ENCODE data around the gene RHOXF1. TPM values are rescaled to one million over a fixed set of nuclear protein-coding genes. Genes with fewer than 3 reads are reported as not detected.

The RHOXF1 gene
- total and polyA plus RNA-seq, 2 of the 8 experiments (the other 6 are each of a cell fraction or from before 2014, with no cell fraction given) = not detected

DNA sequence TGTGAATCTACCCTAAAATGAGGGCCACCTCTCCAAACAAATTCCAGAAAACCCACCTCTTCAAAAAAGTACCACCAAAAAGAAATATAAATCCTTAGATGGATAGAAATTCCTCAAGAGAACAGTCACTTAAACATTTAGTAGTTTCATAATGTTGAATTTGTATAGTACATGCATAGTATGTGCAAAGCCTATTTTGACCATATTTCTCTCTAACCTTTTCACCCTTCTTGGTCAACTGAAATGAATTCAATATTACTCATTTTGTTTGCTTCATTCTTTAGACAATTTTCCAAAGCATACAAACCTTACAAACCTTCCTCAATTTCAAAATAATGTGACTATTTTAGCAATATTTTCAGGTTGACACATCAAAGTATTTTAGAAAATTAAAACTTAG is 4.1 kb downstream of the RHOXF1 start:
- ChIA-PET POLR2A (ENCODE audit: partially characterized antibody) (no interaction called here), CTCF (ENCODE audit: partially characterized antibody) (no interaction called here)
- no peak overlapping the region for H2BK20ac ChIP-seq (ENCODE audit: low read length)
- H2BK12ac ChIP-seq (ENCODE audit: low read depth, low read length) = no peak overlapping the region
- no peak overlapping the region for H3K14ac ChIP-seq (ENCODE audit: insufficient read length)
- TF ChIP-seq YY1 (IDR thresholded peaks at IDR 0.05; ENCODE audit: low read depth, low read length) (no peak), KDM5A (IDR thresholded peaks at IDR 0.05; ENCODE audit: low read length) (no peak), SP1 (IDR thresholded peaks at IDR 0.05; ENCODE audit: low read depth, low read length) (no peak), SIX5 (IDR thresholded peaks at IDR 0.05; ENCODE audit: low read depth, low read length) (no peak), CHD2 (IDR thresholded peaks at IDR 0.05; ENCODE audit: low read length) (no peak), HDAC6 (IDR thresholded peaks at IDR 0.05; ENCODE audit: low read depth, low read length) (no peak), POLR2A (IDR thresholded peaks at IDR 0.05; ENCODE audit: control extremely low read depth in 1 of 2, low read depth in 2 of 2, low read length in 2 of 2) (no peak)
- H4K20me1 ChIP-seq (replicated peaks in 1 of 2; ENCODE audit: control insufficient read depth in 1 of 2, insufficient read depth in 2 of 2, low read length in 2 of 2) = no peaks in the 10 kb centered on the region
- H3K27ac ChIP-seq (ENCODE audit: low read depth, low read length) = no peak overlapping the region
- no peak overlapping the region for H3K56ac ChIP-seq (replicated peaks; ENCODE audit: insufficient read length, low read depth, low read length)
- no peaks in the 10 kb centered on the region for H3K9me3 ChIP-seq (ENCODE audit: insufficient read depth in 2 of 2, low read depth in 1 of 2, low read length in 1 of 2)
- no peak overlapping the region for H2AFZ ChIP-seq (ENCODE audit: low read length)
- H3K4ac ChIP-seq (replicated peaks; ENCODE audit: insufficient read length, low read depth, low read length) = no peak overlapping the region
- H3K9ac ChIP-seq (replicated peaks in 1 of 4; ENCODE audit: extremely low read depth in 1 of 4, low read depth in 3 of 4, low read length in 3 of 4) = no peak overlapping the region
- no peaks in the 10 kb centered on the region for H3K23me2 ChIP-seq (ENCODE audit: low read depth, low read length)
- H3K79me2 ChIP-seq (ENCODE audit: control insufficient read depth in 1 of 2, insufficient read depth in 2 of 2, low read length in 2 of 2) = no peaks in the 10 kb centered on the region
- H3K23ac ChIP-seq (ENCODE audit: insufficient read length) = no peak overlapping the region
- DNase-seq (ENCODE audit: low read depth in 1 of 2, low spot score in 2 of 2) (no peak), FAIRE-seq (no peak)
- H3K36me3 ChIP-seq (ENCODE audit: control insufficient read depth in 2 of 4, insufficient read depth in 4 of 4, low read length in 3 of 4) = no peaks in the 10 kb centered on the region
- H3K27me3 ChIP-seq (replicated peaks in 1 of 4; ENCODE audit: control insufficient read depth in 3 of 4, extremely low read depth in 1 of 4, insufficient read depth in 3 of 4, low read length in 3 of 4) = no peaks in the 10 kb centered on the region
- H3K4me1 ChIP-seq (replicated peaks in 1 of 4; ENCODE audit: control insufficient read depth in 3 of 4, insufficient read depth in 4 of 4, low read length in 3 of 4) = no peaks in the 10 kb centered on the region
- H2BK120ac ChIP-seq (replicated peaks; ENCODE audit: low read depth, low read length) = no peak overlapping the region
- H3K4me2 ChIP-seq (ENCODE audit: insufficient read depth in 1 of 2, low read depth in 2 of 2, low read length in 2 of 2) = no peak overlapping the region
- H4K8ac ChIP-seq (ENCODE audit: extremely low read depth, insufficient read depth, low read length) = no peak overlapping the region
- H4K91ac ChIP-seq (replicated peaks; ENCODE audit: insufficient read length, low read length) = no peak overlapping the region
- H3K4me3 ChIP-seq (ENCODE audit: extremely low read depth in 1 of 4, insufficient read depth in 2 of 4, low read depth in 3 of 4, low read length in 4 of 4) = no peak overlapping the region
- H3K79me1 ChIP-seq (ENCODE audit: low read depth, low read length) = no peaks in the 10 kb centered on the region
- no peak overlapping the region for H2BK15ac ChIP-seq (ENCODE audit: low read length)
- H2BK5ac ChIP-seq (ENCODE audit: low read depth, low read length) = no peak overlapping the region
- H3K18ac ChIP-seq (ENCODE audit: extremely low read depth, low read length) = no peak overlapping the region
- H4K5ac ChIP-seq (ENCODE audit: insufficient read length, low read depth, low read length) = no peak overlapping the region
- no peak overlapping the region for H2AK5ac ChIP-seq (ENCODE audit: low read depth, low read length)
